Liver (tissue), 3 donors: ENCODE data around the gene SHROOM2.

Experiments
- CTCF ChIP-seq: fragments of 150-350 bp; IDR thresholded peaks from 2 replicates; pipeline ENCODE4 v1.5.1; 2017; ENCODE audit warnings: improper control_type of control experiment, low read depth, low read length; ENCODE audit not compliant: missing input control
- GABPA ChIP-seq, 2 donors: IDR thresholded peaks in 1 of 2; conservative IDR thresholded peaks in 1 of 2; 2 replicates each; pipeline ENCODE4 v1.6.1; 2016; ENCODE audit warnings: antibody characterized with exemption in 2 of 2, mild to moderate bottlenecking in 1 of 2, moderate library complexity in 1 of 2
- HNF4A ChIP-seq, 2 donors: conservative IDR thresholded peaks; 2 replicates each; pipeline ENCODE4 v1.6.1; 2016; ENCODE audit warnings: antibody characterized with exemption in 2 of 2, mild to moderate bottlenecking in 2 of 2
- JUND ChIP-seq, 2 donors: IDR thresholded peaks; 2 replicates each; pipeline ENCODE4 v1.6.1; 2016; ENCODE audit warnings: antibody characterized with exemption in 2 of 2
- RAD21 ChIP-seq, 2 donors: IDR thresholded peaks; 2 replicates each; pipeline ENCODE4 v1.6.1; 2016; ENCODE audit warnings: antibody characterized with exemption in 2 of 2, mild to moderate bottlenecking in 2 of 2
- REST ChIP-seq: IDR thresholded peaks from 2 replicates; pipeline ENCODE4 v1.6.1; 2016; ENCODE audit warnings: antibody characterized with exemption, mild to moderate bottlenecking
- RXRA ChIP-seq, 2 donors: IDR thresholded peaks; 2 replicates each; pipeline ENCODE4 v1.6.1; 2017 to 2018; ENCODE audit warnings: antibody characterized with exemption in 2 of 2, mild to moderate bottlenecking in 1 of 2
- SP1 ChIP-seq: IDR thresholded peaks from 2 replicates; pipeline ENCODE4 v1.6.1; 2018; ENCODE audit warnings: antibody characterized with exemption, mild to moderate bottlenecking
- TAF1 ChIP-seq: conservative IDR thresholded peaks from 2 replicates; pipeline ENCODE4 v1.6.1; 2016; ENCODE audit warnings: antibody characterized with exemption, mild to moderate bottlenecking
- YY1 ChIP-seq: IDR thresholded peaks from 2 replicates; pipeline ENCODE4 v1.6.1; 2016; ENCODE audit warnings: antibody characterized with exemption, mild to moderate bottlenecking
- donor health status: healthy.
- donor health status: healthy.

GRCh38 chrX:9765737-9766097, 20.5 kb upstream of the SHROOM2 start, which contains the start of gene GPR143:
- no peak for TF ChIP-seq CTCF
- TF ChIP-seq TAF1: no peak
- no peak for TF ChIP-seq JUND (IDR thresholded peaks at IDR 0.05)
- no peak for TF ChIP-seq REST
- TF ChIP-seq RAD21 (IDR thresholded peaks at IDR 0.05): no peak
- no peak for TF ChIP-seq YY1
- TF ChIP-seq RXRA (IDR thresholded peaks at IDR 0.05): no peak
- no peak for TF ChIP-seq SP1
- no peak for TF ChIP-seq HNF4A (conservative IDR thresholded peaks at IDR 0.05)
- TF ChIP-seq GABPA (IDR thresholded peaks at IDR 0.05 in 1 of 2, conservative IDR thresholded peaks at IDR 0.05 in 1 of 2): no peak
